MCF 10A (cell line): ENCODE results near the gene FGF3. TPM values are rescaled to one million over a fixed set of nuclear protein-coding genes. Genes with fewer than 3 reads are reported as not detected.

ENCODE experiments used
- BruUV-seq: library from RNA; stranded (reverse); fragments of 400-500 nt; replicated peaks from 2 replicates; lab custom pipeline; 2021; lab: Mats Ljungman, UMichigan
- CTCF ChIA-PET: fragments of 300-600 bp; sonication (Branson Sonifier 250); formaldehyde crosslinking; extraction: SDS; loops from one replicate; lab custom pipeline; 2021; ENCODE audit warnings: antibody characterized with exemption, inconsistent platforms; lab: Yijun Ruan, JAX
- POLR2A ChIA-PET: fragments of 300-600, 350-650 bp; sonication (Branson Sonifier 250); formaldehyde crosslinking; extraction: SDS; loops from one replicate; lab custom pipeline; 2020; ENCODE audit warnings: antibody characterized with exemption, inconsistent platforms; lab: Yijun Ruan, JAX
- DNase-seq: peaks from one replicate; pipeline ENCODE4 v3.0.0-alpha.2; 2018; ENCODE audit not compliant: unreplicated experiment
- H3K27ac Mint-ChIP-seq: one replicate; pipeline ENCODE4 v1.8.0; 2022; ENCODE audit warnings: mild to moderate bottlenecking, low read depth, mixed read lengths; ENCODE audit not compliant: unreplicated experiment
- H3K27me3 Mint-ChIP-seq: one replicate; pipeline ENCODE4 v1.8.0; 2022; ENCODE audit warnings: mixed read lengths; ENCODE audit not compliant: insufficient read depth, unreplicated experiment
- H3K36me3 Mint-ChIP-seq: one replicate; pipeline ENCODE4 v1.8.0; 2022; ENCODE audit warnings: mild to moderate bottlenecking, moderate library complexity, mixed read lengths; ENCODE audit not compliant: insufficient read depth, unreplicated experiment
- H3K4me1 Mint-ChIP-seq: one replicate; pipeline ENCODE4 v1.8.0; 2022; ENCODE audit warnings: mixed read lengths; ENCODE audit not compliant: insufficient read depth, unreplicated experiment
- H3K4me3 Mint-ChIP-seq: one replicate; pipeline ENCODE4 v1.8.0; 2022; ENCODE audit warnings: mild to moderate bottlenecking, moderate library complexity, mixed read lengths; ENCODE audit not compliant: unreplicated experiment
- H3K9me3 Mint-ChIP-seq: one replicate; pipeline ENCODE4 v1.8.0; 2022; ENCODE audit warnings: mixed read lengths; ENCODE audit not compliant: unreplicated experiment
- intact Hi-C: fragments of 100-400 bp; cut with micrococcal nuclease; formaldehyde crosslinking; loops from 2 replicates; pipeline ENCODE4 v1.14.1; 2022
- total RNA-seq: library from RNA; stranded (reverse); gene quantifications from 2 replicates; pipeline ENCODE4 v1.2.3, GENCODE V29; 2022
- TF ChIP-seq, protein P1 (sequence below): fragments of 200-600 bp; IDR thresholded peaks from one replicate; pipeline ENCODE4 v1.8.0; 2022; ENCODE audit warnings: antibody characterized with exemption, mild to moderate bottlenecking; ENCODE audit not compliant: unreplicated experiment

FGF3 gene
- total RNA-seq, 1 experiment from 2014 or later = not detected

DNA sequence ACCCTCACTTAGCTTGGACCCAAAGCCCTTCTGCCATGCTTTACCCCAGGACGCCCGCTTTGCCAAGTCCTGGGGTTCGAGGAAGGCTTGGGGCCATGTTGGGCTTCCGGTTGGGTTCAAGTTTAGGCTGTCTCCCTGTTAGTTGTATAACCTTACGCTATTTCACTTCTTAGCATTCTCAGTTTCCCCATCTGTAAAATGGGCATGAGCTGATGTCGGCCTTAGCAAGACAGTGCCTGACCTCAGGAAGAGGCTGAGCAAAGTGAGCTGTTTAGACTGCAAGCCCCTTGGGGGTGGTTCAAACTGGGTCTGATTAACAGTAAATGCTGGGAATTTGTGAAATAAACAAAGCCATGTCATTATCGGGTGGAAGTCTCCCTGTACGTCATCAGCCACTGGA, 40.8 kb downstream of the FGF3 start:
- ChIA-PET POLR2A (no interaction called here), CTCF (no interaction called here)
- Mint-ChIP-seq H3K4me3 (no peak overlapping the region), H3K36me3 (no peaks in the 10 kb centered on the region), H3K4me1 (no peaks in the 10 kb centered on the region), H3K27me3 (peaks cover 27% of the 10 kb centered on the region), H3K27ac (no peak overlapping the region), H3K9me3 (no peaks in the 10 kb centered on the region)
- DNase-seq = no peak
- TF ChIP-seq, protein P1, sequence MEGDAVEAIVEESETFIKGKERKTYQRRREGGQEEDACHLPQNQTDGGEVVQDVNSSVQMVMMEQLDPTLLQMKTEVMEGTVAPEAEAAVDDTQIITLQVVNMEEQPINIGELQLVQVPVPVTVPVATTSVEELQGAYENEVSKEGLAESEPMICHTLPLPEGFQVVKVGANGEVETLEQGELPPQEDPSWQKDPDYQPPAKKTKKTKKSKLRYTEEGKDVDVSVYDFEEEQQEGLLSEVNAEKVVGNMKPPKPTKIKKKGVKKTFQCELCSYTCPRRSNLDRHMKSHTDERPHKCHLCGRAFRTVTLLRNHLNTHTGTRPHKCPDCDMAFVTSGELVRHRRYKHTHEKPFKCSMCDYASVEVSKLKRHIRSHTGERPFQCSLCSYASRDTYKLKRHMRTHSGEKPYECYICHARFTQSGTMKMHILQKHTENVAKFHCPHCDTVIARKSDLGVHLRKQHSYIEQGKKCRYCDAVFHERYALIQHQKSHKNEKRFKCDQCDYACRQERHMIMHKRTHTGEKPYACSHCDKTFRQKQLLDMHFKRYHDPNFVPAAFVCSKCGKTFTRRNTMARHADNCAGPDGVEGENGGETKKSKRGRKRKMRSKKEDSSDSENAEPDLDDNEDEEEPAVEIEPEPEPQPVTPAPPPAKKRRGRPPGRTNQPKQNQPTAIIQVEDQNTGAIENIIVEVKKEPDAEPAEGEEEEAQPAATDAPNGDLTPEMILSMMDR = no peak
- no TSS peak for BruUV-seq
- intact Hi-C loops = no loop called here

DNA sequence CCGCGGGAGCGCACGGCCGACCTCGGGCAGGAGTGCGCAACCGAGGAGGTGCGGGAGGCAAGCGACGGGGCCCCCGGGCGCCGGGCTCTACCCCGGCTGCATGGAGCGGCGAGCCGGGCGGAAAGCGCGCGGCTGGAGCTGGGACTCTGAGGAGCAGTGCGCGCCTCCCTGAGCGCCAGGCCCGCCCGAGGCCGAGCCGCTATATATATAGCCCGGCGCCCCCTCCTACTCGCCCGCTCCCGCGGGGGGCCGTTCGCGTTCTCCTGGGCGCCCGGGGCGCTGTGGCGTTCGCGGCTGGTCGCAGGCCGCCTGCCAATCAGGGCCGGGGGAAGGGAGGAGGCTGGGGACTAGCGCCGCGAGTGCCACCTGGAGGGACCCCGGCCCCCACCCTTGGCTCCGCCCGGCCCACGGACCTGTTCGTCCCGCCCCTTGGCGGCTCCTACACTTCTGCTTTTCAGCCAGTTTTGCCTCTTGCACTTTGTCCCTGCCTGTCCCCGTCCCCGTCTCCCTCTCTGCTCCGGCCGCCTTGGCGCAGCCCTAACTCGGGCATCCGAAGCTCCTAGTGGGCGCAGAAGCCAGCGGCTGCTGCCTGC, 44.0 kb downstream of the FGF3 start, which contains the start of gene FGF4:
TSS of gene FGF4 (minus strand) at position 179 of the 593 bp plus-strand sequence. CDS start 257 bp downstream, outside the sequence.
- no peak within 1 kb of the TSS for H3K27ac Mint-ChIP-seq
- no peaks in the 10 kb centered on the region for H3K9me3 Mint-ChIP-seq
- H3K27me3 Mint-ChIP-seq = peaks cover 27% of the 10 kb centered on the region
- BruUV-seq = no TSS peak
- POLR2A ChIA-PET = no interaction called here
- no peak for DNase-seq
- no peaks in the 10 kb centered on the region for H3K4me1 Mint-ChIP-seq
- TF ChIP-seq, protein P1 = no peak
- no peaks in the 10 kb centered on the region for H3K36me3 Mint-ChIP-seq
- no peak within 1 kb of the TSS for H3K4me3 Mint-ChIP-seq
- CTCF ChIA-PET = no interaction called here
- intact Hi-C loops = no loop called here

DNA sequence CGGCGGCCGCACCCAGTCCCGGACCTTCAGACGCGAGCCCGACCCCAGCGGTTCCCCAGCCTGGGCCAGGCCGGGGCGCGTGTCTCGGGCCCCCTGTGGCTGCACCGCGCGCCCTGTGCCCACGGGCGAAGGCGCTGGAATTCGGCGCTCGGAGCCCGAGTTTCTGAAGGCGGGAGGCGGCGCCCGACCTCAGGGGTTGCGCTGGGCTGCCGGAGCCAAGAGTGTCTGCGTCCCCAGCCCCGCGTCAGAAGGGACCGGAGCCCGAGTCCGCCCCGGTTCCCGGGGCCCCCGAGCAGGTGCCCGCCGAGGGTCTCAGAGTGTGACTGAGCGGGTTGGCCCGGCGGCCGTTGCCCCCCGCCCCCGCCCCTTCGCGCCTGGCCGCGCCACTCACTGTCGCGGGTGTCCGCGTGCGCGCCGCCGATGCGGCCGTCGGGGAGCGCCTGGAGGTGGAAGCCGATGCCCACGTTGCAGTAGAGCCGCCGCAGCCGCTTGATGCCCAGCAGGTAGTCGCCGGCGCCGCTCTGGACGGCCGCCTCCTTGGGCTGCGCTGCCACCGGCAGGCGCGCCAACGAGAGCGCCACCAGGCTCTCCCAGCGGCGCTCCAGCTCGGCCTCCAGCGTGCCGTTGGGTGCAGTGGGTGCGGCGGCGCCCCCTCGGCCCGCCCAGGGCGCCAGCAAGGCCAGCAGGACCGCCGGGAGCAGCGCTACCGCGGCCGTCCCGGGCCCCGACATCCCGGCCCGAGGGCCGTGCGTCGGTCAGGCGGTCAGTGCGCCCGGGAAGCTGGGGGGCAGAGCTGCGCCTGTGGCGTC, 44.7 kb downstream of the FGF3 start:
- intact Hi-C loops = no loop called here
- no TSS peak for BruUV-seq
- no peak overlapping the region for H3K27ac Mint-ChIP-seq
- TF ChIP-seq, protein P1 = no peak
- H3K27me3 Mint-ChIP-seq = peaks cover 27% of the 10 kb centered on the region
- no peak overlapping the region for H3K4me3 Mint-ChIP-seq
- H3K4me1 Mint-ChIP-seq = no peaks in the 10 kb centered on the region
- ChIA-PET CTCF (no interaction called here), POLR2A (no interaction called here)
- H3K9me3 Mint-ChIP-seq = no peaks in the 10 kb centered on the region
- H3K36me3 Mint-ChIP-seq = no peaks in the 10 kb centered on the region
- DNase-seq = no peak

DNA sequence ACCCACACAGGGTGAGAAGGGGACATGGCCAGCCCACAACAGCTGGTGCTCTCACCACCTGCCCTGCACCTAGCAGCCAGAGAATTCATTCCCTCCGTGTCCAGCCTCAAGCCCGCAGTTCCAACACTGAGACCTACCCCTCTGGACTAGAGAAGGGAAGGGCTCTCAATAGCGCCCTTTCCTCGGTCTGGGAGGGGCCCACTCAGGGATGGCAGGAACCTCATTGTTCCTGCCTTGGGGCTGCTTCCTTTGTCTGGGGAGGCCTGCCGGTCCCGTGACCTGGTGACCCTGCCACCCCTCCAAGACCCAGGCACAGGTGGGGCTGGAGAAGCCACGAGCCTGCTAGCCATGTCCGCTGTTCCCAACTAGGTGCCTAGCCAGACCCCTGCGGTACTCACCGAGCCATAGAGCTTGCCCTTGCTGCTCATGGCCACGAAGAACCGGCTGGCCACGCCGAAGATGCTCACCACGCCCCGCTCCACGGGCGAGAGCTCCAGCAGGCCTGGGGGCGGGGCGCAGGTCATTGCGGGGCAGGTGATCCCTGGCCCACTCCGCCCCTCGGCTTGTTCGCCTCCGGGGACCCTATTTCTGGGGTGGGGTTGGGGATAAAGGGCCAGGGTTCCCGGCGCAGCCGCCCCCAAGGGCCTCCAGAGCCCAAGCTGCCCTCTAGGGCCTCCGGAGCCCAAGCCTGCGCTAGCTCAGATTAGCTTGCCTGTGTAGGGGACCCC, 45.4 kb downstream of the FGF3 start:
- BruUV-seq = no TSS peak
- Mint-ChIP-seq H3K4me1 (no peaks in the 10 kb centered on the region), H3K36me3 (no peaks in the 10 kb centered on the region), H3K4me3 (no peak overlapping the region), H3K27ac (no peak overlapping the region), H3K9me3 (no peaks in the 10 kb centered on the region), H3K27me3 (peaks cover 32% of the 10 kb centered on the region)
- ChIA-PET CTCF (no interaction called here), POLR2A (no interaction called here)
- TF ChIP-seq, protein P1 = no peak
- no peak for DNase-seq
- intact Hi-C loops = no loop called here
